GM19025 (cell line): ENCODE measurements around the gene GPR150.

ENCODE experiments used
- ATAC-seq: cut with Tn5 transposase; IDR thresholded peaks from one replicate; pipeline ENCODE4 v1.9.1; 2021; ENCODE audit warnings: mild to moderate bottlenecking, low read depth, moderate library complexity; ENCODE audit not compliant: unreplicated experiment

Gene GPR150

DNA sequence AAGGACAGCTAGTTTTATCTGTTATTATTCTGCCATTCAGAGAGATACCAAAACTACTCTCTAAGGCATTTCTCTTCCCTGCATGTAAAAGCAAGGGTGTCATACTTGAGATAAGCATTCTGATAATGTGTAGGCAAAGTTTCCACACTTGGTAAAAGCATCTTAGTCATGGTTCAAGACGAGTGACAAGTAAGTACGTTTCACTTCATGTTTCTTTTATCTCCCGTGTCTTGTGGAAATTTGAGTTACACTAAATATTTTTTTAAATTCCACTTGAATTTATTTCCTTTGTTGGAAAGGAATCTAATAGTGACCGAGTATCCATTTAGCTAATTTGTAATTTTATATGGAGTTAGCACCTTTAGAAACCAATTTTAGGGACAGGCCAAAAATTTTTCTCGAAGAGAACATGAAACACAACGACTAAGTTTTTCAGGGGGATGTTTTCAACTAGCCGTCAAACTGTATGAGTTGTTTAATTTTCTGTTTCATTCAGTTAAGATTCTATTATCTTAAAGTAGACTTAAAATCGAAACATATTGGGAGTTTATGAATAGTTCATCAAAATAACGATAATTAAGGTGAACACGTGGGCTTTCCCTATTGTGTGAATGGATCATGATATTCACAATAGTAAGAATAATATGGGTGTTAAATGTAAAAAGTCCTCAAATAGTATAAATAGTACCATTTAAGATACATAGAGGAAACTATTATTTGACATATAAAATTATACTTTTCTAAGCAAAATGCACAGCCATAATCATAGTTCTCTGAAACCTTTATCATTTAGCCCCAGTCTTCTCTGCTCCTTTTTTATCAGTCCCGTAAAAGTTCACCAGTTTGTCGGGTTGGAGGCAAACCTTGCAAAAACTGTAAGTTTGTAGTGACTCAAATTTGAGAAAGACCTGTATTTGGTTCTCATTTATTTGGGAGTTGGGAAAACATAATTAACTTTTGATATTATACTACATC is 28.3 kb downstream of the GPR150 start:
- ATAC-seq, result no peak

DNA sequence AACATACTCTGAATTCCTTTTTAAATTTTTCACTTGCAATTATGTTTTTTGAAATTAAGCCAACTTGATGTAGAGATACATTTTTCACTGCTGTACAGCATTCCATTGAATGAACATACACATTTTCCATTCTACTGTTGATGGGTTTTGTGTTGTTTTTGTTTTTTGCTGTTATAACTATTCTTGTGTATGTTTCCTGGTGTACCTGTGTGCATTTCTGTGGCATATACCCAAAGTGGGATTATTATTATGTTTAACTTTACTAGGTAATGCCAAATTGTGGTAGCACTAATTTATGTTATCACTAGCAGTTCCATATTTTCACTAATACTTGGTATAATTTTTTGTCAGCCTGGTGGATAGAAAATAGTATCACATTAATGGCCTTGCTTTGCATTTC is 29.4 kb downstream of the GPR150 start:
- no peak for ATAC-seq

DNA sequence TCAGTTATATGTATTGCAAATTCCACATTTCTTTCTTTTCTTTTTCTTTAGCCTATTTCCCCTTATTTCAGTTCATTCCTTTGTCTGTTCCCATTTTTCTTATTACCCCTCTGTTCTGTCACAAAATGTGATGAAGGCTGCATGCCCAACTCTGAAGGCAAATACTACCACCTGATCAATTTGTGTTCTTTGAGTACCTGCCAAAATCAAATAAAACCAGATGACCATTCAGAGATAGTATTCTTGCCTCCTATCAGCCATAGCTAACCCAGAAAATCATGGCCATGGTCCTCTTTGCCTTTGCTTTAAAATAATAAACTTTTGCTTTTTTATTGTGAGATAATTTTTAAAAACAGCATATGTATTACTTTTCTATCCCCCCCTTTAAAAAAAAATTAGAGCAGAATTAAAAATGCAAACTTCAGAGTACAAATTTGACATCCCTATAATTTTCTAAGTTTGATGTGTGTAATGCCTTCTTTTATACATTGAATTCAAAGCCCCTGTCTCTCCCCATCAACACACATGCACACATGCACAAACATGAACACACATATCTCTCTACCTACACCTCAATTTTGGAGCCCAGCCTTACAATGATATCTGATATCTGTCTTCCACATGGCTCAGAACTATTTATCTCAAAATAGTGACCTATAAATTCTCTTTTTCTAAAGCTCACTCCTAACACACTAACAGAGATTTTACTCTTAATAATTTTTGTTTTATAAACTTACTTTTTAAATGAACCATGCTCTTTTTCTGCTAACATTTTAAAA is 30.1 kb downstream of the GPR150 start:
- ATAC-seq, result no peak

DNA sequence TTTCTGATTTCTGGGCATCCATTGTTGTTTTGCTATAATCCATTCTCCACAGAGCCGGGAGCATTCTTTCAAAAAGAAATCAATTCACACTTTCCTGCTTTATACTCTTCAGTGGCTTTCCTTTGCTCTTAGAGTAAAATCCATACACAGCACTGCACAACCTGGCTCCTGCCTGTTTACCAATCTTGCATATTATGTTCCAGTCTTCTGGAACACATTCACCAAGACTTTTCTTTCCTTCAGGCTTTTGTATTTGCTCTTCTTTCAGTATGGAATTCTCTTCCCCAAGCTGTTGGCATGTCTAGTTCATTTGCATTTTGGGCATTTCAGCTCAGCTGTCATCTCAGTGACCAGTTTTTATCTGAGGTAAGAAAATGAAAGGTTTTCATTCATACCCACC is 33.0 kb downstream of the GPR150 start:
- ATAC-seq, result no peak

DNA sequence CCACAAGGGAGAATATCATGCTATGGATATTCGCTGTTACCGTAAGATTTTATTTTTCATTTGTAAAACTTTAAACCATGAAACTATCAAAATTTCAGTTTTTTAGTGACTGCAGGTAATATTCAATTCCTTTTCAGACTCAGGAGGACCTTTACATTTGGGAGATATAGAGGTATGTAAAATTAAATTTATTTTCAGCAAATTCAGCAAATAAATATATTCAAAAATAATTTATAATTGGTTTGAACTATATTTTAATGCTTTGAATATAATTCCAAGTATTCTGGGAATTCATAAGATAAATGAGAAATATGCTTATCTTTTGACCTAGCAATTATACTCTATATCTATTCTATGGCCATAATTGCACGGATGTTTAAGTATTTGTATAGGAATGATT is 34.3 kb downstream of the GPR150 start:
- ATAC-seq, result no peak

DNA sequence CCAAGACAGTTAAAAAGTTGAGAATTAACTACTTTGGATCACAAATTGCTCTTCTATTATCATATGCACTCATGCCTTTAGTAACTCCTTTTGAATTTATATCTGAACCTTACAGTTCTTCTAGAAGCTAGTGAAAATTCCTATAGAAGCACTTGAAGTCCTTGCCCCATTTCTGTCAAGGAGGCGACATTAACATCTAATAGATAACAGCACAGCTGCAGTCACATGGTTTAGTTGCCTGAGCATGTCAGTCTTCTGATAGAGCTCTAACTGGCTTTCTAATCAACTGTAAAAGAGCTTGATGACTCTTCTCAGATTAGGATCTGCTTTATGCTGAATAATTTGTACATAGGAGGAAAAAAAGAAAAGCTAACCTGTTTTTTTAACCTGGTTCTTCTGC is 35.7 kb downstream of the GPR150 start:
- ATAC-seq, result no peak

DNA sequence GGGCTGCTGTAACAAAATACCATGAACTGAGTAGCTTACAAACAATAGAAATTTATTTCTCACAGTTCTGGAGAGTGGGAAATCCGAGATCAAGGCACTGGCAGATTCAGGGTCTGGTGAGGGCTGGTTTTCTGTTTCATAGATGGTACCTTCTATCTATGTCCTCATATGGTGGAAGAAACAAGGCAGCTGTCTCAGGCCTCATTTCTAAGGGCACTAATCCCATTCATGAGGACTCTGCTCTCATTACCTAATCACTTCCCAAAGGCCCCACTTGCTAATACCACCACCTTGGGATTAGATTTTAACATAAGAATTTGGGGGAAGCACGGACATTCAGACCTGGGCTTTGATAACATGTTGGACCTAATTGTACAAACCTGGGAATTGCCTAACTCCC is 40.2 kb downstream of the GPR150 start:
- ATAC-seq, result no peak

DNA sequence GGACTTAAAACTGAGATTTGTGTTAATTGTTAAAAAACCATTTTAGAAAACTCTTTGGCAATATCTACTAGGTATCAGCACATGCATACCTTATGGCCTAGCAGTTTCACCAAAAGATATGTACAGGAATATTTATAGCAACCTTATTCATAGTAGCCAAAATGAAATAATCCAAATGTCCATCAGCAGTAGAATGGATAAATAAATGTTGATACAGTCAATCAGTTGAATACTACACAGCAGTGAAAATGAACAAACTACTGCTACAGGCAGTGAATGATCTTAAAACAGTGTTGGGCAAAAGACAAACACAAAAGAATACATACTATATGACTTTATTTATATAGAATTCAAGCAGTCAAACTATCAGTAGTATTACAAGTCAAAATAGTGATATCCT is 43.1 kb downstream of the GPR150 start:
- ATAC-seq, result no peak

DNA sequence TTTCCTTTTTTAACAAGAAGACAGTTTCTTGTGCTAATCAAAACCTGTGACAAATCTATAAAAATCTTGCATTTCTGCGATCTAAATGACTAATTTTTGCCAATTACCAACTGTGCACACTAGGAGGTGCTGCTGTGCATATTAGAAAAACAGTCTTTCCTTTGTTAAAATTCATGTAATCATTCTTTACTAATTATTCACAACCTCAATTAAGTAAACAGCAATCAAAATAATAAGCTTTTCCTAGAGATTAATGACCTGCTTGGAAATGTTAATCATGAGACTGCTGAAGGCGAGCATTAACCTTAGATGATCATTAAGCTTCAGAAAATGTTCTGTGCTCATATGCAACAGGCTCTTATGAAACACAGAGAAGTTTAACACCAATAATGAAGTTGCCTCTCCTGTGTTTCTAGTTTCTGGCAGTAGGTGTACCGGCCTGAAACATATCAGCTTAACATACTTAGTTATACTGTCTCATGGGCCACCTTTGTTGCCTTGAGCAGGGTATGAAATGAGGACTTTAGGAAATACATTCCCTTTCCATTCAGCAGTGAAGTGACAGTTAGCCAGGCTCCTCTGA is 44.4 kb downstream of the GPR150 start:
- no peak for ATAC-seq

DNA sequence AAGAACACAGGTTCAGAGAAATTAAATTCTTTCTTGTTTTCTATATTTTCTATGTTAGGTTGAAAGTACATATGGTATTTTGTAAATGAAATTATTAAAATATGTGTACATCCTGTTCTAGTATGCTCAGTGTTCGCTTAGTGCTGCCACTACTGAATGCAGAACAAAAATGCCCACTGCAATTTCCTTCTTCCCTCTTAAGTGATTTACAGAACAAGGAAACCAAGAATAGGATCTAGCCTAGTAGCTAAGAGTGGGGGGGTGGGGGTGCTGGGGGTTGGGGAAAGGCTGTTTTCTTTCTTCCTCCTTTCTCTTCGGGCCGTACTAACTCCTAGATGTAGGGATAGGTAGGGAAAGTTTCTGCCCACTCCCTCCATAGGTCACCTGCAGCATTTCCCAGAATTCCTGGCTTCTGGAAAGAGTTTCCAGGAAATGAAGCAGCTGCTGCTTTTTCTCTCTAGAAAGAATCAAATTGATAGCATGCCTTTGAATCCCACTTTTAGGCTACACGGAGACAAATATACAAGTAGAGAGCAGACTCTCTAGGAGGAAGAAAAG is 47.3 kb downstream of the GPR150 start:
- no peak for ATAC-seq

DNA sequence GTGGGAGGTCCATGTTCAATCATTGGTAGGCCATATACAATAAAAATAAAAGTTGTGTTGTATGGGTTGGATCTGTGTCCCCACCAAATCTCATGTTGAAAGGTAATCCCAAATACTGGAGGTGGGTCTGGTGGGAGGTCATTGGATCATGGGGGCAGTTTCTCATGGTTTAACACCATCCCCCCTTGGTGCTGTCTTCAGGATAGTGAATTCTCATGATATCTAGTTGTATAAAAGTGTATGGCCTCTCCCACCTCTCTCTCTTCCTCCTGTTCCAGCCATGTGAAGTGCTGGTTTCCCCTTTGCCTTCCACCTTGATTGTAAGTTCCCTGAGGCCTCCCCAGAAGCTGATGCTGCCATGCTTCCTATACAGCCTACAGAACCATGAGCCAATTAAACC is 47.8 kb downstream of the GPR150 start:
- no peak for ATAC-seq

DNA sequence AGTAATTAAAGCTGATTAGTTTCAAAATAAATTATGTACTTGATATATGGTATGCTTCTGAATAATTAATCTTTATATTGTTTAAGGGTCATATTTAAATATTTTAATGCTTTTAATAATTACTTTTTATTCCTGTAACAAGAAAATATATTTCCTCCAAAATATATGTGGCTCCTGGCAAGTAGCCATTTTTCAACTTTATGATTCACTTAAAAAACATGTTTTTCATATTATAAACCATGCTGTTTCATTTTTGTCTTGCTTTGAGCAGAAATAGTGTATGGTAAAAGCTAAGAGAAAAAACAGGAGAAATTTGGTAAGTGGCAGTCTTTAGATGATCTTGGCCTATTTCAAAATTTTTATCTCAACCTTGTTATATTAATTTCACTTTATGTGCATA is 48.3 kb downstream of the GPR150 start:
- no peak for ATAC-seq

DNA sequence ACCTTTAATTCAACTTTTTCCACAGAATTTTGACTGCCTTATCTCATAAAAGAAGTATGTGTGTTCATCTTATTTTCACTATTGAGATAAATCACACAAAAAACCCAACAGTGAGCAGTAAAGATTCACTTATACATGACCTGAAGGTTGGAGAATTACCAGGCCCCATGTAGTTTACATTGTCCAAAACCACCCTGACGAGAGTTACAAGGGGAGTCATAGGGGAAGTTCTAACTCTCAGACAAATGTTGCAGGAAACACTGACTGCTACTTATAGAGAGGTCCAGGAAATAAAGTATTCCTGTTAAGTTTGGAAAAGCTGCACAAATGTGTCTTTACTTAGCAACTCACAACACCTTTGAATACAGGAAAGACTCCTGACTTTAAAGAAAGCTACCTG is 48.8 kb downstream of the GPR150 start:
- ATAC-seq, result no peak

DNA sequence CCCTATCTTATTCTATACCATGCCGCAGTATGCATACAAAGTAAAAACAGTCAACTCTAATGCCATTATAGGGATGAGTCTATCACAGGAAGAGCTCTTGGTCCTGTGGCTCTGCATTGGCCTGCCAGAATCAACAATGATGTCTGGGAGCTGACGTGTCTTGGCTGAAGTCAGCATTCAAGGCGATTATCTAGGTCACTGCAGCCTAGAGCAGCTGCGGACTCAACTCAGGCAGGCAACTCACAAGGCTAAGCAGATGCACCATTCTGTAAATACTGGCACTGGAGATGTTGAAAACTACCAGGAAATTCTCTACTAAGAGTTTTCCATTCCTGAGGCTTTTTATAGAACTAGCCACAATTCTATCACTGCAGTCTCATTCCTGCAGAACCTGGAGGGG is 49.7 kb downstream of the GPR150 start:
- no peak for ATAC-seq

DNA sequence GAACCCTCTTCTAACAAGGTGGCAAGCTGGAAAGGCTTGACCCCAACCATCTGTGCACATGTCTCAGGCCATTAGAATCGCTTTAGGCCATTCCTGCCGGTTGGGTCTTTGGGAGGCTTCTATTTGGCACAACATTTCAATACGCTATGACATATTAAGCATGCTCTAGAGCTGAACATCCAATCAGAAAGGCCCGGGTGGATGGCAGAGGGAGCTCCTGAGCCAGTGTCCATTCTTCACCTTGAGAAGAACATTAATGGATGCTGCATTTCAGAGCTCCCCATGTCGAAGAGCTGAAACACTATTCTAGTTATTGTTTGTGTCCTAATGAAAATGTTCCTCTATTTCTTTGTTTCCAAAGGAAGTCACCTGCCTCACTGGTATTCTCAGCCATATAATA is 50.1 kb downstream of the GPR150 start:
- no peak for ATAC-seq

DNA sequence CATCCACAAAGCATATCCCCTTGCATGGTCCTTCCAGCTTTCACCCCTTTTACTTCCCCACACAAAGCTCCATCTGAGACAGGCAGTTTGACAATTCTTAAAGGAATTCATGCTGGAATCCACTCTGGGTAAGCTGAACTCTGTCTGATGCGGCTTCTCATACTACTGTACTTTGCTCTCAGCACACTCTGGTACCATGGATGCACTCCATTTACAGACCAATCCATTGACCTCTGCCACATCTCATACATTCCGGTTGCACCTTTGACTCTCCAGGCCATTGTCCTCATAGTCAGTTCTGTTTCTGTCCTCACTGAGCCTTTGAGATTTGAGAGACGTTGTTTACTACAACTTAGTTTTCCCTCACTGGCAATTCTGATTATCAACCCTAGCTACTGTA is 50.7 kb downstream of the GPR150 start:
- no peak for ATAC-seq
